Subcutaneous abdominal adipose tissue (tissue), 5 donors: ENCODE data around the gene RPS2.

Experiments used
- H3K27ac ChIP-seq: one replicate; pipeline ENCODE4 v1.7.0; 2013; ENCODE audit warnings: low read depth, mild to moderate bottlenecking, inconsistent platforms, low read length, moderate library complexity
- H3K27me3 ChIP-seq, 5 donors: one replicate each; pipeline ENCODE4 v1.7.0; 2013; ENCODE audit warnings: low read length in 5 of 5, inconsistent platforms in 1 of 5; ENCODE audit not compliant: control insufficient read depth in 5 of 5, insufficient read depth in 4 of 5
- H3K36me3 ChIP-seq, 5 donors: one replicate each; pipeline ENCODE4 v1.7.0; 2013; ENCODE audit warnings: low read length in 5 of 5; ENCODE audit not compliant: control insufficient read depth in 5 of 5, insufficient read depth in 5 of 5
- H3K4me1 ChIP-seq, 5 donors: one replicate each; pipeline ENCODE4 v1.7.0; 2013; ENCODE audit warnings: low read length in 5 of 5, mild to moderate bottlenecking in 3 of 5, moderate library complexity in 1 of 5; ENCODE audit not compliant: control insufficient read depth in 5 of 5, insufficient read depth in 5 of 5
- H3K4me3 ChIP-seq, 5 donors: one replicate each; pipeline ENCODE4 v1.7.0; 2013; ENCODE audit warnings: low read length in 5 of 5, low read depth in 1 of 5
- H3K9ac ChIP-seq, 5 donors: one replicate each; pipeline ENCODE4 v1.7.0; 2013; ENCODE audit warnings: low read length in 5 of 5, mild to moderate bottlenecking in 4 of 5, moderate library complexity in 3 of 5
- H3K9me3 ChIP-seq, 5 donors: one replicate each; pipeline ENCODE4 v1.7.0; 2013; ENCODE audit warnings: low read length in 5 of 5; ENCODE audit not compliant: control insufficient read depth in 5 of 5
- donor health status: healthy.
- donor health status: healthy.
- donor health status: healthy.
- donor health status: healthy.
- donor health status: healthy.

Gene RPS2

DNA sequence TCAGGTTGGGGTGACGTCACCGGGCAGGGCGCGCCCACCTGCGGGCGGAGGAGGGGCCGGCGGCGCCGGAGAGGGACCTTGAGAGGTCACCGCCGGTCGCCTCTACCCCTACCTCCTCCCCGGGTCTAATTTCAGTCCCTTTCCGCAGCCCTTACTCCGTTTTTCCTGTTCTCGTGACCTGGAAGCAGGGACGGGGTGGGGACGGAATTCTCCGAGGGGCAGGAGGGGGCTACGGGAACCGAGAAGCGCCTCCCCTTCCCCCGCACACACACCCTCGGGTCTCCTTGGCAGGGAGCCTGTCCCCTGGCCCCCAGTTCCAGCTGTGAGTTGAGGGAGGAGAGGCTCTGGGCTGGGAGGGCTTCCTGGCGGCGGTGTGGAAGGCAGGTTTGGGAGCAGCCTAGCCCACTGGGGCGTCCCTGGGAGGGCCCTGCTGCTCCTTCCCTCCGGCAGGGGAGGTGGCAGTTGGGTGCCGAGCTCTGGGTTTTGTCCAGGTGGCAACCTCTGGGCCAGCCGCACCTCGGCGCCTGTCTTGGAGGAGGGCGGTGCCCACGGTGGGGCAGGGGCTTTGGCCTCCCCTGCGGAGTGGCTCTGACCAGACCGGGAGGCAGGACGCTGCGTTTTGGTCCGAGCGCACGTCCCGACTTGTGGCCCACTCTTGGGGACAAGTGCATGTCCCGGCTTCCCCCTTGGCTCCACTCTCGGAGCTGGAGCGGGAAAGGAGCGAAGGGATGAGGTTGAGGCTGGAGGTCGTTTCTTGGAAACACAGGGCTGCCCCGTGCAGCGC, 25.9 kb upstream of the RPS2 start:
- Histone ChIP-seq H3K9me3 (no peaks in the 10 kb centered on the region), H3K27me3 (peaks cover 17 to 27% (median 25%) of the 10 kb centered on the region in 5 donors), H3K36me3 (peaks cover 0 to 18% (median 16%) of the 10 kb centered on the region in 5 donors), H3K4me1 (peaks cover 0 to 26% (median 21%) of the 10 kb centered on the region in 5 donors), H3K4me3 (peak overlapping the region in 2 of 5 donors; percentile 16 to 22), H3K9ac (no peak overlapping the region), H3K27ac (no peak overlapping the region)

DNA sequence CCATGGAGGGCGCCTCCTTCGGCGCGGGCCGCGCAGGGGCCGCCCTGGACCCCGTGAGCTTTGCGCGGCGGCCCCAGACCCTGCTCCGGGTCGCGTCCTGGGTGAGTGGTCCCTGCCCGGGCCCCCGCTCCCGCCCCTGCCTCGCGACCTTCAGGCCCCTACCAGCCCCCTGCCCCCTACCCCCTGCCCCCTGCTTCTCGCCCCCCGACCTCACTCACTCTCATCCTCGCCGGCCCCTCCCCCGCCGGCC, 25.4 kb upstream of the RPS2 start:
- Histone ChIP-seq H3K27ac (no peak overlapping the region), H3K4me3 (no peak overlapping the region), H3K27me3 (peaks cover 17 to 27% (median 25%) of the 10 kb centered on the region in 5 donors)

DNA sequence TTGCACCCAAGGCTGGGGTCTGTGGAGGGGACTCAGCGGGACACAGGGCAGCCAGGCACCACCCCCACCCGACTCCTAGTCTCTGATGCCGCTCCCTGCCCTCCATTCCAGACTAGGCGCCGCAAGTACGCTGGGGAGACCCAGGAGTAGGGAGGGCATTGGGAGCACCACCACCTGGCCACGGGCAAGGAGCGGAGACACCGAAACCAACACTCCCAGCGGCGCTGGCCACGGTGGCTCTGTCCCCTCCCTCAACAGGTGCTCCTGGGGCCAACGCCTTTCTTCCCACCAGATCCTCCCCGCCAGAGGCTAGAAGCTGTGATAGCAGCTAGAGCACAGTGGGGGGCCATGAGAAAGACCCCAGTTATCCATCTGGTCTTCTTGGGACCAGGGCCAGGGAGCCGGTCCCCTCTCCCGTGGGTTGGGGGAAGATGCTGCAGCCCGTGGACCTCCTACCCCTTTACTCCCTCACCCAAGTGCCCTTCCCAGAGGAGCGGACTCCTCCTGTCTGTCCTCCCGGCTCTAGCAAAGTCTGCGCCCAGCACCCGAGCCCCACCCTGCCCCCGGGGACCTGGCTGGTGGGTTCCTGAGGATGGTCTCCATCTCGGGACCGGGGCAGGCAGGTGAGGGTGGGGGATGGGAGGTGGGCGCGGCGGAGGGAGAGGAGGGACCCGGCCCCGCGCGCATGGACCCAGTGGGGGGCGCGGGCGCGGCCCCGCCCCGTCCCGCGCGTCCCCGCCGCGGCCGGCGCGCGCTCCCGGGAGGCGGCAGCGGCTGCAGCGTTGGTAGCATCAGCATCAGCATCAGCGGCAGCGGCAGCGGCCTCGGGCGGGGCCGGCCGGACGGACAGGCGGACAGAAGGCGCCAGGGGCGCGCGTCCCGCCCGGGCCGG, 24.8 kb upstream of the RPS2 start, which contains the start of gene SYNGR3:
Gene SYNGR3 (plus strand): TSS at position 762 of the 892 bp plus-strand sequence. CDS start 133 bp downstream, outside the sequence.
- peaks cover 5 to 37% (median 30%) of the 10 kb centered on the region in 5 donors for H3K4me1 ChIP-seq

More for the DNA sequence above, 25.4 kb upstream of the RPS2 start:
- Histone ChIP-seq H3K9ac (no peak overlapping the region), H3K9me3 (no peaks in the 10 kb centered on the region), H3K36me3 (peaks cover 0 to 21% (median 18%) of the 10 kb centered on the region in 5 donors), H3K4me1 (peaks cover 1 to 31% (median 24%) of the 10 kb centered on the region in 5 donors)

DNA sequence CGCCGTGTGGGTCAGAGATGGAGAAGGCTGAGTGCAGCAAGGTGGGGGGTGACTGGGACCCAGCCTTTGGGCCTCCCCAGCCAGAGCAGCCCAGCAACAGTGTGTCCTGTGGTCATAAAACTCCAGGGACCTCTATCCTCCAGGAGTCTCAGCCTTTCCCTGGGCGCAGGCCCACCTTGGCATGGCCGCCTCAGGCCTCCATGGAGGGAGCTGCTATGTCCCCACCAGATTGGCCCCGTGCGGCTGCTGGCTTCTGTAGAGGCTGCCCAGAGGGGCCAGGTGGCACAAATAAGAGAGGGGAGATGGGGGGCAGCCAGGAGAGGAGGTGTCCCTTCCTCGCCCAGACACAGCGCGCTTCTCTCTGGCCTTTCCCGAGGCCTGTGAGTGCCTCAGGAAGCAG, 22.6 kb upstream of the RPS2 start:
- H3K27ac ChIP-seq: no peak overlapping the region
- H3K36me3 ChIP-seq: peaks cover 0 to 21% (median 18%) of the 10 kb centered on the region in 5 donors
- H3K9ac ChIP-seq: no peak overlapping the region
- no peaks in the 10 kb centered on the region for H3K9me3 ChIP-seq
- peaks cover 17 to 30% (median 27%) of the 10 kb centered on the region in 5 donors for H3K27me3 ChIP-seq
- H3K4me1 ChIP-seq: peaks cover 5 to 44% (median 37%) of the 10 kb centered on the region in 5 donors
- H3K4me3 ChIP-seq: no peak overlapping the region

More for the DNA sequence above, 24.8 kb upstream of the RPS2 start, which contains the start of gene SYNGR3:
- H3K4me3 ChIP-seq: peak within 1 kb of the TSS in 1 of 5 donors; percentile 22
- peaks cover 0 to 21% (median 18%) of the 10 kb centered on the region in 5 donors for H3K36me3 ChIP-seq
- no peak within 1 kb of the TSS for H3K9ac ChIP-seq
- H3K9me3 ChIP-seq: no peaks in the 10 kb centered on the region
- peaks cover 17 to 27% (median 25%) of the 10 kb centered on the region in 5 donors for H3K27me3 ChIP-seq
- H3K27ac ChIP-seq: no peak within 1 kb of the TSS

DNA sequence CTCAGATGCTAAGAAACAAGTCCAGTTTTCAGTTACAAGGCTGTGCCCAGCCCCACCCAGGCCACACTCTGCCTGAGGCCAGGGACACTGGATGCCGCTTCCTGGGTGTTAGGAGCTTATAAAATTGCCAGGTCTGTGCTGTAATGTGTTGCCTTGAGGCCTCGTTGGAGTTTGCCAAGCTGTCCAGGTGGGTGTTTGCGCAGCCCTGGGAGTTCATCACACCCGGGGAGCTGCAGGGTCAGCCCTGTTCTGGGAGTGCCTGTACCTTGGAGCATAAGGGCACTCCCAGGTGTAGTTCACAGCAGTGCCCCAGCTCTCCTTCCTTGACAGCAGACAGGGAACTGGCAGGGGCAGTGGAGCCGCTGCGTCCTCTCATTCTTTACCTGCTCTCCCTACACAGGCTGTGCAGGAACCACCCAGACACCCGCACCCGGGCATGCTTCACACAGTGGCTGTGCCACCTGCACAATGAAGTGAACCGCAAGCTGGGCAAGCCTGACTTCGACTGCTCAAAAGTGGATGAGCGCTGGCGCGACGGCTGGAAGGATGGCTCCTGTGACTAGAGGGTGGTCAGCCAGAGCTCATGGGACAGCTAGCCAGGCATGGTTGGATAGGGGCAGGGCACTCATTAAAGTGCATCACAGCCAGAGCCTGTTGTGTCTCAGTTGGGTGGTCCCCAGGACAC, 21.0 kb upstream of the RPS2 start:
- peaks cover 5 to 30% (median 23%) of the 10 kb centered on the region in 5 donors for H3K4me1 ChIP-seq
- H3K27me3 ChIP-seq: peaks cover 23 to 34% (median 33%) of the 10 kb centered on the region in 5 donors
- H3K4me3 ChIP-seq: peak overlapping the region in 1 of 5 donors; percentile 80
- no peak overlapping the region for H3K27ac ChIP-seq
- no peaks in the 10 kb centered on the region for H3K9me3 ChIP-seq
- peak overlapping the region in 1 of 5 donors; percentile 79 for H3K9ac ChIP-seq
- H3K36me3 ChIP-seq: peaks cover 0 to 21% (median 18%) of the 10 kb centered on the region in 5 donors

DNA sequence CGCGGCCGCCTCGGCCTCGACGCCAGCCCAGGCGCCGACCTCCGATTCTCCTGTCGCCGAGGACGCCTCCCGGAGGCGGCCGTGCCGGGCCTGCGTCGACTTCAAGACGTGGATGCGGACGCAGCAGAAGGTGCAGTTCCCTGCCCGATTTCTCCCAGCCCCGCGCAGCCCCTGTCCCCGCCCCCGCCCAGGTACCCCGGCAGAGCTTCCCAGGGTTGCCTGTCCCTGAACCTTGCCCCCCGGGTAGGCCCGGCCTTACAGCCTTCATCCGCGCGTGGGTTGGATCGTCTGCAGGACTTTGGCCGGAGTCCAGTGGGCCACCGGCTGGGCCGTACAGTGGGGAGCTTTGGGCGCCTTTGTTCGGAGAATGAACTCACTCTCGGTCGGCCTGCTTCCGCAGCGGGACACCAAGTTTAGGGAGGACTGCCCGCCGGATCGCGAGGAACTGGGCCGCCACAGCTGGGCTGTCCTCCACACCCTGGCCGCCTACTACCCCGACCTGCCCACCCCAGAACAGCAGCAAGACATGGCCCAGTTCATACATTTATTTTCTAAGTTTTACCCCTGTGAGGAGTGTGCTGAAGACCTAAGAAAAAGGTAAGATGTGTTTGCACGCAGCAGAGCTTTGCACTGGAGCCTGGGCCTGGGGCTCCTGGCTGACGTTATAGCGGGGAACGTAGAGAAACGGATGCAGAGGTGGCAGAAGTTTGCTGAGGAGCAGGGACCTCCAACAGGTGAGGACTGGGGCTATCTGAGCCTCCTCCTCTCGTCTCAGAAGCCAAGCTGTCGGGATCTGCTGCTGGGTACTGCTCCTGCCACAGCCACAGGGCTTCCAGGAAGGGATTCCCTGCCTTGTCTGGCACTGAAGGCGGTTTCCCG, 20.0 kb upstream of the RPS2 start:
- Histone ChIP-seq H3K9me3 (no peaks in the 10 kb centered on the region), H3K36me3 (peaks cover 0 to 21% (median 18%) of the 10 kb centered on the region in 5 donors), H3K27me3 (peaks cover 26 to 40% (median 38%) of the 10 kb centered on the region in 5 donors), H3K4me1 (peaks cover 5 to 30% (median 21%) of the 10 kb centered on the region in 5 donors), H3K4me3 (peak overlapping the region; percentile 24 to 80 (median 70)), H3K9ac (peak overlapping the region in 4 of 5 donors; percentile 42 to 79 (median 61)), H3K27ac (peak overlapping the region; percentile 16)

DNA sequence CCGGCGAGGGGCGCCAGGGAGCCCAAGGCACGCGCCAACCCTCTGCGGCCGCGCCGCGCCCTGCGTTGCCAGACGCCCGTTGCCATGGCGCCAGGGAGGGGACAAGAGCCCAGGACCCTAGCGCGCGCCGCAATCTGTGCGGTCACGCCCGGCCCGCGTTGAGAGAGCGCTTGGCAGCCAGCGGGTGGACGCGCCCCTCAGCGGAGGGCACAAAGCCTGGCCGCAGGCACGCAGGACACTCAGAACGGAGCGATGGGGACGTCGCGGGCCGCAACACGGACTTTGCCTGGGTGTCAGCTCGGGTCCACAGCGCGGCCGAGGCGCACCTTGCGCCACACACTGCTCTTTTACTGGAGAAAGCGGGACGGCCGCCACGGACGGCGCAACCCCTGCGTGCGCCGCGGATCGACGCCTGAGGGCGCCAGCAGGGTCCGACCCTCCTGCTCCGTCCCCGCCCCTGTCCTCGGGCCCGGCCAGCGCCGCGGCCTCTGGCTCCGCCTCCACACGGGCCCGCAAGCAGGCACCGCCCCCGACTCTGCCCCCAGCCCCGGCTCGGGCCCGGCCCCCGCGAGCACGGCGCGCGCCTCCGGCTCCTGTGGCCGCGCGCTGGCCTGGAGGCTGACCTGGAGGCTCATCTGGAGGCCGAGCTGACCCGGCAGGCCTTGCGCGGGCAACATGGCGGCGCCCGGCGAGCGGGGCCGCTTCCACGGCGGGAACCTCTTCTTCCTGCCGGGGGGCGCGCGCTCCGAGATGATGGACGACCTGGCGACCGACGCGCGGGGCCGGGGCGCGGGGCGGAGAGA, 19.1 kb upstream of the RPS2 start, which contains the start of gene GFER:
Gene GFER (plus strand): TSS at position 650 of the 803 bp plus-strand sequence. CDS start 26 bp downstream, at position 676.
- peak within 1 kb of the TSS in 4 of 5 donors; percentile 42 to 79 (median 67) for H3K9ac ChIP-seq
- H3K36me3 ChIP-seq: peaks cover 0 to 22% (median 18%) of the 10 kb centered on the region in 5 donors
- H3K4me1 ChIP-seq: peaks cover 5 to 34% (median 24%) of the 10 kb centered on the region in 5 donors
- no peaks in the 10 kb centered on the region for H3K9me3 ChIP-seq
- peak within 1 kb of the TSS; percentile 30 for H3K27ac ChIP-seq
- H3K4me3 ChIP-seq: peak within 1 kb of the TSS; percentile 24 to 80 (median 70)
- peaks cover 20 to 40% (median 32%) of the 10 kb centered on the region in 5 donors for H3K27me3 ChIP-seq

DNA sequence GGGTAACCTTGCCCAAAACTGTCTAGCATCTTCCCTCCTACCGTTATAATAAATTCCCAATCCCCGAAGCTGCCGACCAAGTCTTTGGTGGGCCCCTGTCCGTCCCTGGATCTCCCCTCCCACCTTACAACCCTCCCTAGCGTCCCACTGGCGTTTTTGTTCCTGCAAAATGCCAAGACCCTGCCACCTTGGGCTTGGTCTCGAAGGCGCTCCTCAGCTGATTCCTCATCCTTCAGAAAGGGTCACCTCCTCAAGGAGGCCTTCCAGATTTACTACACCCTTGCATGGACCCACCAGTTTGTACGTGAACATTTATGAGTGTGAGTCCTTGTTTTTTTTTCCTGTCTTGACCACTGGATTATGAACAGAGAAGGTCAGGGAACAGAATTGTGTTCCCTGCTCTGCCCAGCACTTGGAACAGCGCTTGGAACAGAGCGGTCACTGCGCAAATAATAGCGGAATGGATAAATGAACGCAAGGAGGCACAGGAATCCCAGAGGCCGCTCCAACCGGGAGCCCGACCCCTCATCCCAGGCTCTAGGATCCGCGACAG, 18.4 kb upstream of the RPS2 start:
- peaks cover 0 to 29% (median 24%) of the 10 kb centered on the region in 5 donors for H3K36me3 ChIP-seq
- peak overlapping the region in 4 of 5 donors; percentile 0 to 69 (median 60) for H3K9ac ChIP-seq
- no peaks in the 10 kb centered on the region for H3K9me3 ChIP-seq
- H3K4me3 ChIP-seq: peak overlapping the region in 4 of 5 donors; percentile 66 to 80 (median 74)
- H3K27me3 ChIP-seq: peaks cover 19 to 40% (median 34%) of the 10 kb centered on the region in 5 donors
- H3K4me1 ChIP-seq: peaks cover 5 to 34% (median 24%) of the 10 kb centered on the region in 5 donors
- H3K27ac ChIP-seq: peak overlapping the region; percentile 30
